Panc1 (cell line): ENCODE measurements around the gene LCT.

Experiments used
- SIN3A ChIP-seq: IDR thresholded peaks from 2 replicates; pipeline ENCODE4 v1.6.1; 2012; ENCODE audit warnings: low read depth, mild to moderate bottlenecking, low read length, moderate library complexity, borderline replicate concordance; ENCODE audit not compliant: insufficient read depth
- TF ChIP-seq, protein P1 (sequence below), 2 experiments: IDR thresholded peaks; 2 replicates each; pipeline ENCODE4 v1.6.1; 2011 to 2012; ENCODE audit warnings: low read depth in 2 of 2, control low read depth in 1 of 2, low read length in 1 of 2, mild to moderate bottlenecking in 1 of 2, moderate library complexity in 1 of 2; ENCODE audit not compliant: insufficient read depth in 1 of 2

DNA sequence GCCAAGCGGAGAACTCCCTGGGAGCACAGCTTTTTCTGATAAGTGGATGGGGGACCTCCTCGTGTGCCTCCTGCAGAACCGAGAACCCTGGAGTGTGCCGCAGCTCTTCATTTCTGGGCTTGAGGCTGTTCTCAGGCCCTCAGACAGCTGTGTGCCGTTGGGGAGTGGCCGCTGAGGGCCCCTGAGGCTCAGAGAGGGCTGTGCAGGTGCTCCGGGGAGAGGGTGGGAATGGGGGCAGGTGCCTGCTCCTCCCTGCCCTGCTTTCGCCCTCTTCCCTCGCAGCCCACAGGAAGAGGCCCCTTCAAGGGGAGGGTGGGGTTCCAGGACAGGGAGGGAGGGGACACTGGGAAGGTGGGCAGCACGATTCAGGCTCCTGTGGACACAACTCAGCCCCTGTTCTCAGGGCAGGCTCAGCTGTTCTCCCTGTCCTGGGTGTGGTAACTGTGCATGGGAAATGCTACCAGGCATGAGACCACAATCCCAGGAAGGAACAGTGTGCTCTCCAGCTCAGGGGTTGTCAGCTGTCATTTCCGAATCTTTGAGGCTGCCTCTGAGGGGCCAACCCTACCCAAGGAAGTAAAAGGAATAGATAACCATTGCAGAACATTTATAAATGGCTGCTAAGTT lies 11.3 kb downstream of the LCT start:
- no peak for TF ChIP-seq SIN3A
- TF ChIP-seq, protein P1, sequence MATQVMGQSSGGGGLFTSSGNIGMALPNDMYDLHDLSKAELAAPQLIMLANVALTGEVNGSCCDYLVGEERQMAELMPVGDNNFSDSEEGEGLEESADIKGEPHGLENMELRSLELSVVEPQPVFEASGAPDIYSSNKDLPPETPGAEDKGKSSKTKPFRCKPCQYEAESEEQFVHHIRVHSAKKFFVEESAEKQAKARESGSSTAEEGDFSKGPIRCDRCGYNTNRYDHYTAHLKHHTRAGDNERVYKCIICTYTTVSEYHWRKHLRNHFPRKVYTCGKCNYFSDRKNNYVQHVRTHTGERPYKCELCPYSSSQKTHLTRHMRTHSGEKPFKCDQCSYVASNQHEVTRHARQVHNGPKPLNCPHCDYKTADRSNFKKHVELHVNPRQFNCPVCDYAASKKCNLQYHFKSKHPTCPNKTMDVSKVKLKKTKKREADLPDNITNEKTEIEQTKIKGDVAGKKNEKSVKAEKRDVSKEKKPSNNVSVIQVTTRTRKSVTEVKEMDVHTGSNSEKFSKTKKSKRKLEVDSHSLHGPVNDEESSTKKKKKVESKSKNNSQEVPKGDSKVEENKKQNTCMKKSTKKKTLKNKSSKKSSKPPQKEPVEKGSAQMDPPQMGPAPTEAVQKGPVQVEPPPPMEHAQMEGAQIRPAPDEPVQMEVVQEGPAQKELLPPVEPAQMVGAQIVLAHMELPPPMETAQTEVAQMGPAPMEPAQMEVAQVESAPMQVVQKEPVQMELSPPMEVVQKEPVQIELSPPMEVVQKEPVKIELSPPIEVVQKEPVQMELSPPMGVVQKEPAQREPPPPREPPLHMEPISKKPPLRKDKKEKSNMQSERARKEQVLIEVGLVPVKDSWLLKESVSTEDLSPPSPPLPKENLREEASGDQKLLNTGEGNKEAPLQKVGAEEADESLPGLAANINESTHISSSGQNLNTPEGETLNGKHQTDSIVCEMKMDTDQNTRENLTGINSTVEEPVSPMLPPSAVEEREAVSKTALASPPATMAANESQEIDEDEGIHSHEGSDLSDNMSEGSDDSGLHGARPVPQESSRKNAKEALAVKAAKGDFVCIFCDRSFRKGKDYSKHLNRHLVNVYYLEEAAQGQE (IDR thresholded peaks at IDR 0.05; ENCODE audit: insufficient read depth in 1 of 2, low read depth in 2 of 2, low read length in 1 of 2): no peak
